ENCODE measurements around the gene ULBP1.

Gene ULBP1

GRCh38 chr6:149975400-149975799 lies 11.7 kb downstream of the ULBP1 start:
- peaks cover 37% of the 10 kb centered on the region for H3K27me3 ChIP-seq (replicated peaks)
- H3K36me3 ChIP-seq (replicated peaks) = no peaks in the 10 kb centered on the region

GRCh38 chr6:149977221-149977620 lies 13.5 kb downstream of the ULBP1 start:
- Histone ChIP-seq H3K27ac (no peak overlapping the region), H3K4me3 (ENCODE audit: low read depth, low read length) (no peak overlapping the region), H3K36me3 (replicated peaks) (no peaks in the 10 kb centered on the region), H3K27me3 (replicated peaks) (peaks cover 46% of the 10 kb centered on the region)
- DNase-seq = no peak
- TF ChIP-seq, protein P1, sequence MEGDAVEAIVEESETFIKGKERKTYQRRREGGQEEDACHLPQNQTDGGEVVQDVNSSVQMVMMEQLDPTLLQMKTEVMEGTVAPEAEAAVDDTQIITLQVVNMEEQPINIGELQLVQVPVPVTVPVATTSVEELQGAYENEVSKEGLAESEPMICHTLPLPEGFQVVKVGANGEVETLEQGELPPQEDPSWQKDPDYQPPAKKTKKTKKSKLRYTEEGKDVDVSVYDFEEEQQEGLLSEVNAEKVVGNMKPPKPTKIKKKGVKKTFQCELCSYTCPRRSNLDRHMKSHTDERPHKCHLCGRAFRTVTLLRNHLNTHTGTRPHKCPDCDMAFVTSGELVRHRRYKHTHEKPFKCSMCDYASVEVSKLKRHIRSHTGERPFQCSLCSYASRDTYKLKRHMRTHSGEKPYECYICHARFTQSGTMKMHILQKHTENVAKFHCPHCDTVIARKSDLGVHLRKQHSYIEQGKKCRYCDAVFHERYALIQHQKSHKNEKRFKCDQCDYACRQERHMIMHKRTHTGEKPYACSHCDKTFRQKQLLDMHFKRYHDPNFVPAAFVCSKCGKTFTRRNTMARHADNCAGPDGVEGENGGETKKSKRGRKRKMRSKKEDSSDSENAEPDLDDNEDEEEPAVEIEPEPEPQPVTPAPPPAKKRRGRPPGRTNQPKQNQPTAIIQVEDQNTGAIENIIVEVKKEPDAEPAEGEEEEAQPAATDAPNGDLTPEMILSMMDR (IDR thresholded peaks at IDR 0.05; ENCODE audit: low read depth, low read length, missing control alignments) = no peak
- in situ Hi-C loops (cut with HindIII; ENCODE audit: low pct_ligation_motif_present, low sequenced_read_pairs) = no loop called here

More at GRCh38 chr6:149975400-149975799, 11.7 kb downstream of the ULBP1 start:
- no peak for DNase-seq
- Histone ChIP-seq H3K4me3 (ENCODE audit: low read depth, low read length) (no peak overlapping the region), H3K27ac (no peak overlapping the region)
- in situ Hi-C loops (cut with HindIII; ENCODE audit: low pct_ligation_motif_present, low sequenced_read_pairs) = no loop called here
- TF ChIP-seq, protein P1 (IDR thresholded peaks at IDR 0.05; ENCODE audit: low read depth, low read length, missing control alignments) = no peak

- no peak for DNase-seq
- Histone ChIP-seq H3K36me3 (replicated peaks) (no peaks in the 10 kb centered on the region), H3K27me3 (replicated peaks) (peaks cover 55% of the 10 kb centered on the region), H3K4me3 (ENCODE audit: low read depth, low read length) (no peak overlapping the region), H3K27ac (no peak overlapping the region)
- in situ Hi-C loops (cut with HindIII; ENCODE audit: low pct_ligation_motif_present, low sequenced_read_pairs) = no loop called here
- TF ChIP-seq, protein P1 (IDR thresholded peaks at IDR 0.05; ENCODE audit: low read depth, low read length, missing control alignments) = no peak
These were observed 14.9 kb downstream of the ULBP1 start for GRCh38 chr6:149978610-149979009.

DNA sequence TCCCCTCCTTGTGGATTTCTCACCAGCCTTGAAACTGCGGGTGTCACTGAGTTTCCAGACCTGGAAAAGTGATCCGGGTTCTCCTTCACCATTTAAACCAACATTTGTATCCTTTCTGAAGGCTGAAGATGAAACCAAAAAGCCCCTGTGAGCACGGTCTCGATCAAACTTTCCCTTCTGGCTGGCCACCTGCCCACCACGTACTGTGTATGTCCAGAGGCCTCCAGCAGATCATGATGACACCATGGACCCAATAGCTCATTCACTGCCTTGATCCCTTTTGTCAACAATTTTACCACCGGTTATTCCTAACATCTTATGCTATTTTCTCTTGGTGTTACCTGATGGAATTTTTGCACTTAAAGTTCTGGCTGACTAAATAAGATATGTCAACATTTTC lies 15.6 kb downstream of the ULBP1 start:
- in situ Hi-C loops (cut with HindIII; ENCODE audit: low pct_ligation_motif_present, low sequenced_read_pairs) = no loop called here
- H3K4me3 ChIP-seq (ENCODE audit: low read depth, low read length) = no peak overlapping the region
- TF ChIP-seq, protein P1 (IDR thresholded peaks at IDR 0.05; ENCODE audit: low read depth, low read length, missing control alignments) = no peak
- H3K36me3 ChIP-seq (replicated peaks) = no peaks in the 10 kb centered on the region
- DNase-seq = no peak
- H3K27me3 ChIP-seq (replicated peaks) = peaks cover 55% of the 10 kb centered on the region
- no peak overlapping the region for H3K27ac ChIP-seq

DNA sequence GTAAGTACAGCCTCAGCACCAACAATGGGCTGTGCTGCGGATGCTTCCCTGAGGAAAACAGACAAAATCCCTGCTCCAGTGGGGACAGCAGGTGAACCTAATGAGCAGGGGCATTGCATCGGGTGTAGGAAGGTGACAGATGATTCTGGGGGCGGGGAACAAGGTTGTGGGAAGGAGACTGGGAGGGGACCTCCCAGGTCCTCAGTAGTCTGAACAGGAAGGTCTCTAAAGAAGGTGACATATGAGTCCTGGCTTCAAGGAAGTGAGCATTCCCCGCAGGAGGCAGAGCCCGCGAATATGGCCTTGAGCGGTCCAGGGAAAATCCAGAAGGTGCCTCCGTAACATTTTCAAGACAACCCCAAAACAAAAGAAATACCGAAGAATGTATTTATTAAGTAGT lies 19.4 kb downstream of the ULBP1 start:
- H3K36me3 ChIP-seq (replicated peaks) = no peaks in the 10 kb centered on the region
- H3K27ac ChIP-seq = no peak overlapping the region
- in situ Hi-C loops (cut with HindIII; ENCODE audit: low pct_ligation_motif_present, low sequenced_read_pairs) = no loop called here
- H3K27me3 ChIP-seq (replicated peaks) = peaks cover 72% of the 10 kb centered on the region
- no peak overlapping the region for H3K4me3 ChIP-seq (ENCODE audit: low read depth, low read length)
- no peak for DNase-seq
- TF ChIP-seq, protein P1 (IDR thresholded peaks at IDR 0.05; ENCODE audit: low read depth, low read length, missing control alignments) = no peak

GRCh38 chr6:149984773-149985172 lies 21.0 kb downstream of the ULBP1 start:
- no peak for DNase-seq
- Histone ChIP-seq H3K27me3 (replicated peaks) (peaks cover 77% of the 10 kb centered on the region), H3K27ac (no peak overlapping the region), H3K36me3 (replicated peaks) (no peaks in the 10 kb centered on the region), H3K4me3 (ENCODE audit: low read depth, low read length) (no peak overlapping the region)
- in situ Hi-C loops (cut with HindIII; ENCODE audit: low pct_ligation_motif_present, low sequenced_read_pairs) = no loop called here
- TF ChIP-seq, protein P1 (IDR thresholded peaks at IDR 0.05; ENCODE audit: low read depth, low read length, missing control alignments) = no peak
